ENCODE results near the gene UBE2F. TPM values are rescaled to one million over a fixed set of nuclear protein-coding genes. Genes with fewer than 3 reads are reported as not detected.

UBE2F gene, protein sequence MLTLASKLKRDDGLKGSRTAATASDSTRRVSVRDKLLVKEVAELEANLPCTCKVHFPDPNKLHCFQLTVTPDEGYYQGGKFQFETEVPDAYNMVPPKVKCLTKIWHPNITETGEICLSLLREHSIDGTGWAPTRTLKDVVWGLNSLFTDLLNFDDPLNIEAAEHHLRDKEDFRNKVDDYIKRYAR
- 65.5 and 81.1 TPM in 2 replicates for polyA plus RNA-seq (2011; rRNA removed)
- 33.4 and 33.8 TPM in 2 replicates for polyA plus RNA-seq (2012; cell fraction: cytosol; rRNA removed)
- polyA plus RNA-seq (2012; cell fraction: nucleus; rRNA removed), result 15.0 and 25.2 TPM in 2 replicates
- polyA plus RNA-seq (2017; fragmentation: RNase III; extraction: RNeasy Plus Mini Kit Qiagen cat#74134 plus additional on column Dnase treatment), result 49.1 to 51.3 TPM (median 49.7 TPM) in 3 replicates
- polyA minus RNA-seq (2011; rRNA and poly(A)+ RNA removed), result 22.8 and 25.1 TPM in 2 replicates

DNA sequence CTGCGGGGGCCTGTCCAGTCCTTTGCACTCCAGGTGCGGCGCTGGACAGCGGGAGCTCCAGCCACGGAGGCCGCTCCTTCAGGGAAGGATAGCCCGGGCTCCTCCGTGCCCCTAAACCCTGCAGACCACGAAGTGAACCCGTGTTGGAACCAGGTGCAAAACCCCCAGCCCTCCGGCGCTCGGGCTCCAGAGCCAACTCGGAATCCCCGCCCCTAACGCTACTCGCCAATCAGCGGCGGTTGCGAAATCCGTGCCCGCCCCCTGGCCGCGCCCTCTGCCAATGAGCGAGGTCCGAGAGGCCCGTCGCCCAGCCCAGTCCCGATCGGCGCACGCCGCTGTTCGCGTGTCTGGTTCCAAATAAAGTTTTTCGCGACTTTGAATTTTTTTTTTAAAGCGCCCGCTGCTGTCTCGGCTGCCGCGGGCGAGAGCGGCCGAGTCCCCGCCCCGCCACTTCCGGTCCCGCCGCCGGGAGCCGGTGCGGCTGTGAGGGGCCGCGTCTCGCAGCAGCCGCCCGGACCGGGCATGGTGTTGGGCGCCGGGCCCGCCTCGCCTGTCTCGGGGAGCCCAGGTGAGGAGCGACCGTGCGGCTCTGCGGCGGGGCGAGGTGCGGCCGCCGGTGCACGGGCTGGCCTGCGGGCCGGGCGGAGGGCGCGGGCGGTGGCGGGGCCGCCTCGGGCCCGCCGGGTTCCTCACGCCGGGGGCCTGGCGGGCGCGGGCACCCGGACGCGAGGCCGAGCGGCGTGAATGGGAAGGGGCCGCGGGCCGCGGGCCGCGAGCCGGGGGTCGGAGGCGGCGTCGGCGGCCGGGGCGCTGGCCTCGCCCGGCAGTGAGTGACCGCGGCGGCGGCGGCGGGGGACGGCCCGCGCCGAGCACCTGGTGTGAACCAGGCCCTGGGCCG, at the start of gene UBE2F:
TSS of gene UBE2F (plus strand) at position 450 of the 898 bp plus-strand sequence. CDS start 6,094 bp downstream, outside the sequence.
- POLR2A ChIA-PET, result no interaction called here
- CTCF ChIA-PET, result no interaction called here
- peak; percentile 91 to 98 for ATAC-seq
- Histone ChIP-seq H3K4me3 (peak within 1 kb of the TSS; percentile 77), H3K4me2 (peak within 1 kb of the TSS; percentile 100), H3K27ac (peak within 1 kb of the TSS; percentile 85 to 96), H3K9me3 (peaks cover 14% of the 10 kb centered on the region), H3K4me1 (peaks cover 10% of the 10 kb centered on the region)
- WGBS (ENCODE audit: missing lambda C conversion rate), result under 1% methylated on average over 38 of the region's 123 CpGs
- FAIRE-seq, result no peak
- peak; percentile 93 to 96 for DNase-seq (ENCODE audit: low read depth in 1 of 2, low spot score in 1 of 2)
- TF ChIP-seq ZNF302 (CRISPR knock-in tag; IDR thresholded peaks at IDR 0.05) (no peak), RNF2 (IDR thresholded peaks at IDR 0.05; ENCODE audit: borderline replicate concordance, low read depth) (no peak), EP300 (IDR thresholded peaks at IDR 0.05) (no peak), ESRRA (IDR thresholded peaks at IDR 0.05; ENCODE audit: borderline replicate concordance, low read length) (no peak), RFX5 (IDR thresholded peaks at IDR 0.05) (0 out of 2 replicates have a peak, but pooled peaks have one; percentile 41), MAZ (IDR thresholded peaks at IDR 0.05; ENCODE audit: borderline replicate concordance, low read depth, low read length) (no peak), HOXB13 (CRISPR knock-in tag; IDR thresholded peaks at IDR 0.05; ENCODE audit: low read depth) (no peak), PHF8 (IDR thresholded peaks at IDR 0.05; ENCODE audit: borderline replicate concordance, low read depth) (0 out of 2 replicates have a peak, but pooled peaks have one; percentile 1), GATA3 (IDR thresholded peaks at IDR 0.05; ENCODE audit: borderline replicate concordance) (no peak), ZSCAN20 (CRISPR knock-in tag; IDR thresholded peaks at IDR 0.05) (no peak), JUNB (IDR thresholded peaks at IDR 0.05) (no peak), NFE2L2 (conservative IDR thresholded peaks at IDR 0.05; ENCODE audit: low read length) (no peak), ZFP36 (IDR thresholded peaks at IDR 0.05; ENCODE audit: borderline replicate concordance, partially characterized antibody) (no peak), CBX2 (IDR thresholded peaks at IDR 0.05; ENCODE audit: borderline replicate concordance, low read depth) (no peak), HEYL (CRISPR knock-in tag; IDR thresholded peaks at IDR 0.05) (no peak), TP53 (CRISPR knock-in tag; IDR thresholded peaks at IDR 0.05) (no peak), CHD2 (IDR thresholded peaks at IDR 0.05; ENCODE audit: low read length, partially characterized antibody) (peak; percentile 33), NPAS2 (CRISPR knock-in tag; IDR thresholded peaks at IDR 0.05; ENCODE audit: borderline replicate concordance) (no peak), EHF (CRISPR knock-in tag; IDR thresholded peaks at IDR 0.05) (no peak), HDAC2 (IDR thresholded peaks at IDR 0.05) (no peak), HES2 (IDR thresholded peaks at IDR 0.05) (no peak), JUN (IDR thresholded peaks at IDR 0.05) (peak; percentile 67 to 82; a peak in 4 of 5 replicates), RCOR1 (IDR thresholded peaks at IDR 0.05; ENCODE audit: low read depth, low read length) (no peak), HMGXB4 (CRISPR knock-in tag; IDR thresholded peaks at IDR 0.05; ENCODE audit: borderline replicate concordance) (no peak), MAFK (IDR thresholded peaks at IDR 0.05; ENCODE audit: partially characterized antibody) (no peak), TFCP2L1 (CRISPR knock-in tag; IDR thresholded peaks at IDR 0.05) (no peak), POLR2A (IDR thresholded peaks at IDR 0.05; ENCODE audit: low read length) (peak; percentile 82), CBX8 (IDR thresholded peaks at IDR 0.05) (no peak), FOXS1 (CRISPR knock-in tag; IDR thresholded peaks at IDR 0.05) (no peak), HOXA7 (CRISPR knock-in tag; IDR thresholded peaks at IDR 0.05) (no peak), CHD4 (IDR thresholded peaks at IDR 0.05; ENCODE audit: borderline replicate concordance) (no peak), KDM1A (IDR thresholded peaks at IDR 0.05; ENCODE audit: low read depth) (no peak), POLR2AphosphoS2 (conservative IDR thresholded peaks at IDR 0.05; ENCODE audit: low read length) (no peak)
- TF ChIP-seq, protein P1, sequence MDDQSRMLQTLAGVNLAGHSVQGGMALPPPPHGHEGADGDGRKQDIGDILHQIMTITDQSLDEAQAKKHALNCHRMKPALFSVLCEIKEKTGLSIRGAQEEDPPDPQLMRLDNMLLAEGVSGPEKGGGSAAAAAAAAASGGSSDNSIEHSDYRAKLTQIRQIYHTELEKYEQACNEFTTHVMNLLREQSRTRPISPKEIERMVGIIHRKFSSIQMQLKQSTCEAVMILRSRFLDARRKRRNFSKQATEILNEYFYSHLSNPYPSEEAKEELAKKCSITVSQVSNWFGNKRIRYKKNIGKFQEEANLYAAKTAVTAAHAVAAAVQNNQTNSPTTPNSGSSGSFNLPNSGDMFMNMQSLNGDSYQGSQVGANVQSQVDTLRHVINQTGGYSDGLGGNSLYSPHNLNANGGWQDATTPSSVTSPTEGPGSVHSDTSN (IDR thresholded peaks at IDR 0.05), result no peak
- TF ChIP-seq, protein P2, sequence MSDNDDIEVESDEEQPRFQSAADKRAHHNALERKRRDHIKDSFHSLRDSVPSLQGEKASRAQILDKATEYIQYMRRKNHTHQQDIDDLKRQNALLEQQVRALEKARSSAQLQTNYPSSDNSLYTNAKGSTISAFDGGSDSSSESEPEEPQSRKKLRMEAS (IDR thresholded peaks at IDR 0.05), result peak; percentile 96
- TF ChIP-seq, protein P3, sequence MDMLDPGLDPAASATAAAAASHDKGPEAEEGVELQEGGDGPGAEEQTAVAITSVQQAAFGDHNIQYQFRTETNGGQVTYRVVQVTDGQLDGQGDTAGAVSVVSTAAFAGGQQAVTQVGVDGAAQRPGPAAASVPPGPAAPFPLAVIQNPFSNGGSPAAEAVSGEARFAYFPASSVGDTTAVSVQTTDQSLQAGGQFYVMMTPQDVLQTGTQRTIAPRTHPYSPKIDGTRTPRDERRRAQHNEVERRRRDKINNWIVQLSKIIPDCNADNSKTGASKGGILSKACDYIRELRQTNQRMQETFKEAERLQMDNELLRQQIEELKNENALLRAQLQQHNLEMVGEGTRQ (IDR thresholded peaks at IDR 0.05), result no peak
- TF ChIP-seq, protein P4, sequence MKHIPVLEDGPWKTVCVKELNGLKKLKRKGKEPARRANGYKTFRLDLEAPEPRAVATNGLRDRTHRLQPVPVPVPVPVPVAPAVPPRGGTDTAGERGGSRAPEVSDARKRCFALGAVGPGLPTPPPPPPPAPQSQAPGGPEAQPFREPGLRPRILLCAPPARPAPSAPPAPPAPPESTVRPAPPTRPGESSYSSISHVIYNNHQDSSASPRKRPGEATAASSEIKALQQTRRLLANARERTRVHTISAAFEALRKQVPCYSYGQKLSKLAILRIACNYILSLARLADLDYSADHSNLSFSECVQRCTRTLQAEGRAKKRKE (CRISPR knock-in tag; IDR thresholded peaks at IDR 0.05; ENCODE audit: low read depth), result no peak

Measured in A549 (cell line).